OCI-LY7 (cell line): ENCODE data around the gene VCL.
A peak's percentile ranks its signal among the peaks of the same experiment; 100 is the strongest.

Experiments
- EZH2phosphoT487 ChIP-seq: fragments of 200-600 bp; sonication (generic); IDR thresholded peaks from 2 replicates; pipeline ENCODE4 v1.6.1; 2018; ENCODE audit warnings: low read depth, borderline replicate concordance, mild to moderate bottlenecking, mixed run types, antibody characterized with exemption, low read length, moderate library complexity, mixed read lengths
- TF ChIP-seq, protein P1 (sequence below): fragments of 200-600 bp; sonication (generic); conservative IDR thresholded peaks from 2 replicates; pipeline ENCODE4 v1.5.1; 2014; ENCODE audit warnings: mild to moderate bottlenecking, antibody characterized with exemption, low read length, moderate library complexity, mixed read lengths

DNA sequence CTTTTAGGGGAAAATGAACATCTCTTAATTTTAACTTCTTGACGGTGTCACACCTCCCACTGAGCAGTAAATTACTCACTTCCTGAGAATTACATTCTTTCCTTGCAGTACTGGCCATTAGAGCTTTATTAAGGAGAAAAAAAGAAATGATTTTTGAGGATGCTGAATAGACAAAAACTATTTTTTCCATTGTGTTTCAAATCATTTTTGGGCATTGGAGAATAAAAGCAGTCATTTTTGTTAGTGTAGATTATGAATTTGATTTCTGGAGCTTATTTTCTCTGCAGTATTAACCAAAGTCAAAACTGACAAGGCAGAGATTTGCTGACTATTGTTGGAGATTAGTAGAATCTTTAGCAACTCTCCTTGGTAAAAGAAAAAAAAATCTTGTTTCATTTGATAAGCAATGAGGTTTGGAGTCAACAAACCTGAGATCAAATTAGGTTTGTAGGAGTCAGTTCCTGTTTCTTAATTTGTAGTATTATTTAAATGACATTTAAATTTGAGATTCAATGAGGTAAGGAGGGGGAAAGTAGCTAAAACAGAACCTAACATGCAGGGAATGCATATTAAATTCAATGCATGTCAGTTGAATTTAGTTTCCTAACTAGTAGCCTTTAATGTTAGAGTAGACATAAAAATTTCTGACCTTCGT lies 82.1 kb downstream of the VCL start:
- TF ChIP-seq, protein P1, sequence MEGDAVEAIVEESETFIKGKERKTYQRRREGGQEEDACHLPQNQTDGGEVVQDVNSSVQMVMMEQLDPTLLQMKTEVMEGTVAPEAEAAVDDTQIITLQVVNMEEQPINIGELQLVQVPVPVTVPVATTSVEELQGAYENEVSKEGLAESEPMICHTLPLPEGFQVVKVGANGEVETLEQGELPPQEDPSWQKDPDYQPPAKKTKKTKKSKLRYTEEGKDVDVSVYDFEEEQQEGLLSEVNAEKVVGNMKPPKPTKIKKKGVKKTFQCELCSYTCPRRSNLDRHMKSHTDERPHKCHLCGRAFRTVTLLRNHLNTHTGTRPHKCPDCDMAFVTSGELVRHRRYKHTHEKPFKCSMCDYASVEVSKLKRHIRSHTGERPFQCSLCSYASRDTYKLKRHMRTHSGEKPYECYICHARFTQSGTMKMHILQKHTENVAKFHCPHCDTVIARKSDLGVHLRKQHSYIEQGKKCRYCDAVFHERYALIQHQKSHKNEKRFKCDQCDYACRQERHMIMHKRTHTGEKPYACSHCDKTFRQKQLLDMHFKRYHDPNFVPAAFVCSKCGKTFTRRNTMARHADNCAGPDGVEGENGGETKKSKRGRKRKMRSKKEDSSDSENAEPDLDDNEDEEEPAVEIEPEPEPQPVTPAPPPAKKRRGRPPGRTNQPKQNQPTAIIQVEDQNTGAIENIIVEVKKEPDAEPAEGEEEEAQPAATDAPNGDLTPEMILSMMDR, result 0 out of 2 replicates have a peak, but pooled peaks have one; percentile 10
- no peak for TF ChIP-seq EZH2phosphoT487
